H9 (cell line): ENCODE results near the gene PPP1R15A. TPM values are rescaled to one million over a fixed set of nuclear protein-coding genes. Genes with fewer than 3 reads are reported as not detected.

ENCODE experiments used
- DNase-seq: peaks from one replicate; pipeline ENCODE4 v3.0.0-alpha.2; 2017
- H2AFZ ChIP-seq: one replicate; pipeline ENCODE4 v1.6.1; 2013; ENCODE audit warnings: mild to moderate bottlenecking, low read length, control low read depth, moderate library complexity
- H2AK5ac ChIP-seq: 2 replicates; pipeline ENCODE4 v1.6.1; 2013; ENCODE audit warnings: low read length, control low read depth, mixed read lengths; ENCODE audit not compliant: insufficient read length
- H2BK120ac ChIP-seq: one replicate; pipeline ENCODE4 v1.6.1; 2013; ENCODE audit warnings: low read depth, mild to moderate bottlenecking, low read length, control low read depth, inconsistent platforms; ENCODE audit not compliant: poor library complexity, severe bottlenecking
- H2BK12ac ChIP-seq: 2 replicates; pipeline ENCODE4 v1.6.1; 2013; ENCODE audit warnings: low read length, control low read depth, mixed read lengths, low read depth; ENCODE audit not compliant: insufficient read length
- H2BK15ac ChIP-seq: 2 replicates; pipeline ENCODE4 v1.6.1; 2013; ENCODE audit warnings: low read depth, low read length, control low read depth
- H2BK20ac ChIP-seq: one replicate; pipeline ENCODE4 v1.6.1; 2013; ENCODE audit warnings: low read depth, mild to moderate bottlenecking, low read length, control low read depth, inconsistent platforms; ENCODE audit not compliant: poor library complexity, severe bottlenecking
- H2BK5ac ChIP-seq: 2 replicates; pipeline ENCODE4 v1.6.1; 2013; ENCODE audit warnings: low read length, control low read depth, mixed read lengths; ENCODE audit not compliant: insufficient read length
- H3K14ac ChIP-seq: 2 replicates; pipeline ENCODE4 v1.6.1; 2013; ENCODE audit warnings: low read length, control low read depth; ENCODE audit not compliant: insufficient read depth
- H3K18ac ChIP-seq: 2 replicates; pipeline ENCODE4 v1.6.1; 2013; ENCODE audit warnings: low read depth, mild to moderate bottlenecking, mixed read lengths, low read length, control low read depth; ENCODE audit not compliant: insufficient read length
- H3K23ac ChIP-seq: 2 replicates; pipeline ENCODE4 v1.6.1; 2013; ENCODE audit warnings: low read length, control low read depth, mixed read lengths, low read depth; ENCODE audit not compliant: insufficient read length
- H3K23me2 ChIP-seq: 2 replicates; pipeline ENCODE4 v1.6.1; 2013; ENCODE audit warnings: low read depth, mild to moderate bottlenecking, mixed read lengths, low read length, control low read depth; ENCODE audit not compliant: insufficient read length, poor library complexity, severe bottlenecking
- H3K27ac ChIP-seq: 2 replicates; pipeline ENCODE4 v1.5.1; 2013; ENCODE audit warnings: low read length, control low read depth, mixed read lengths, low read depth; ENCODE audit not compliant: insufficient read length
- H3K27me3 ChIP-seq: 2 replicates; pipeline ENCODE4 v1.6.1; 2013; ENCODE audit warnings: low read length, control low read depth, inconsistent platforms; ENCODE audit not compliant: insufficient read depth
- H3K4ac ChIP-seq: 2 replicates; pipeline ENCODE4 v1.6.1; 2013; ENCODE audit warnings: low read depth, mild to moderate bottlenecking, control low read depth, inconsistent platforms, low read length, moderate library complexity
- H3K4me1 ChIP-seq: 2 replicates; pipeline ENCODE4 v1.6.1; 2013; ENCODE audit warnings: low read length, control low read depth, inconsistent platforms; ENCODE audit not compliant: insufficient read depth
- H3K4me2 ChIP-seq: 2 replicates; pipeline ENCODE4 v1.6.1; 2013; ENCODE audit warnings: low read length, control low read depth, mixed read lengths; ENCODE audit not compliant: insufficient read length, insufficient read depth
- H3K56ac ChIP-seq: 2 replicates; pipeline ENCODE4 v1.6.1; 2013; ENCODE audit warnings: low read depth, mild to moderate bottlenecking, mixed read lengths, low read length, control low read depth; ENCODE audit not compliant: insufficient read length
- H3K79me1 ChIP-seq: 2 replicates; pipeline ENCODE4 v1.6.1; 2013; ENCODE audit warnings: low read depth, mild to moderate bottlenecking, moderate library complexity, low read length, control low read depth, inconsistent platforms; ENCODE audit not compliant: insufficient read depth, poor library complexity, severe bottlenecking
- H3K79me2 ChIP-seq: 2 replicates; pipeline ENCODE4 v1.6.1; 2013; ENCODE audit warnings: low read length, control low read depth, inconsistent platforms; ENCODE audit not compliant: insufficient read depth
- H3K9ac ChIP-seq: 2 replicates; pipeline ENCODE4 v1.6.1; 2013; ENCODE audit warnings: low read length, control low read depth, mixed read lengths; ENCODE audit not compliant: insufficient read length; ENCODE audit errors: extremely low read depth
- H3K9me3 ChIP-seq: one replicate; pipeline ENCODE4 v1.6.1; 2013; ENCODE audit warnings: low read depth, low read length, inconsistent platforms; ENCODE audit not compliant: control insufficient read depth
- H3T11ph ChIP-seq: one replicate; pipeline ENCODE4 v1.6.1; 2013; ENCODE audit warnings: mild to moderate bottlenecking, low read length, control low read depth, inconsistent platforms
- H4K20me1 ChIP-seq: one replicate; pipeline ENCODE4 v1.6.1; 2013; ENCODE audit not compliant: control insufficient read depth, insufficient read length, insufficient read depth
- H4K5ac ChIP-seq: 2 replicates; pipeline ENCODE4 v1.6.1; 2013; ENCODE audit warnings: low read depth, mild to moderate bottlenecking, mixed read lengths, low read length, control low read depth; ENCODE audit not compliant: insufficient read length
- H4K8ac ChIP-seq: replicated peaks from 2 replicates; pipeline ENCODE4 v1.6.1; 2013; ENCODE audit warnings: low read length, control low read depth, mixed read lengths, low read depth; ENCODE audit not compliant: insufficient read length
- H4K91ac ChIP-seq: 2 replicates; pipeline ENCODE4 v1.6.1; 2013; ENCODE audit warnings: low read depth, mild to moderate bottlenecking, moderate library complexity, mixed read lengths, low read length, control low read depth; ENCODE audit not compliant: insufficient read length
- H3K27ac Mint-ChIP-seq, 3 experiments: 2 replicates in 2 of 3; 3 replicates in 1 of 3; pipeline ENCODE4 v1.8.0; 2020 to 2021; ENCODE audit warnings: mixed read lengths in 3 of 3, mild to moderate bottlenecking in 1 of 3, moderate library complexity in 1 of 3
- H3K27me3 Mint-ChIP-seq: 2 replicates; pipeline ENCODE4 v1.8.0; 2021; ENCODE audit warnings: low read depth, mild to moderate bottlenecking, moderate library complexity, mixed read lengths
- H3K36me3 Mint-ChIP-seq, 3 experiments: 2 replicates in 2 of 3; 3 replicates in 1 of 3; pipeline ENCODE4 v1.8.0; 2020 to 2021; ENCODE audit warnings: low read depth in 3 of 3, mixed read lengths in 3 of 3; ENCODE audit not compliant: insufficient read depth in 1 of 3
- H3K4me1 Mint-ChIP-seq, 2 experiments: 2 replicates each; pipeline ENCODE4 v1.8.0; 2020; ENCODE audit warnings: mixed read lengths in 2 of 2
- H3K4me3 Mint-ChIP-seq, 2 experiments: 2 replicates in 1 of 2; 3 replicates in 1 of 2; pipeline ENCODE4 v1.8.0; 2020 to 2021; ENCODE audit warnings: mild to moderate bottlenecking in 2 of 2, mixed read lengths in 2 of 2, moderate library complexity in 1 of 2
- H3K9me3 Mint-ChIP-seq, 2 experiments: 2 replicates in 1 of 2; 3 replicates in 1 of 2; pipeline ENCODE4 v1.8.0; 2020; ENCODE audit warnings: mild to moderate bottlenecking in 2 of 2, mixed read lengths in 2 of 2, moderate library complexity in 1 of 2
- WGBS: extraction: QIAGEN DNeasy Blood & Tissue Kit; methylation state at CpG from one replicate; pipeline ENCODE4 v1.1.7; 2013; ENCODE audit warnings: missing lambda C conversion rate, low lambda C conversion rate, mixed read lengths; ENCODE audit not compliant: insufficient read length; ENCODE audit errors: extremely low coverage; 5-methylcytosine and 5-hydroxymethylcytosine counted together
- total RNA-seq: library from RNA; stranded (reverse); gene quantifications from 2 replicates; pipeline ENCODE4 v1.2.1, GENCODE V29; 2021
- TF ChIP-seq, protein P1 (sequence below): fragments of 200-600 bp; sonication (generic); conservative IDR thresholded peaks from 3 replicates; pipeline ENCODE4 v1.8.0; 2021; ENCODE audit warnings: antibody characterized with exemption, mild to moderate bottlenecking

The PPP1R15A gene
- total RNA-seq, 1 experiment from 2014 or later: 17.2 TPM

DNA sequence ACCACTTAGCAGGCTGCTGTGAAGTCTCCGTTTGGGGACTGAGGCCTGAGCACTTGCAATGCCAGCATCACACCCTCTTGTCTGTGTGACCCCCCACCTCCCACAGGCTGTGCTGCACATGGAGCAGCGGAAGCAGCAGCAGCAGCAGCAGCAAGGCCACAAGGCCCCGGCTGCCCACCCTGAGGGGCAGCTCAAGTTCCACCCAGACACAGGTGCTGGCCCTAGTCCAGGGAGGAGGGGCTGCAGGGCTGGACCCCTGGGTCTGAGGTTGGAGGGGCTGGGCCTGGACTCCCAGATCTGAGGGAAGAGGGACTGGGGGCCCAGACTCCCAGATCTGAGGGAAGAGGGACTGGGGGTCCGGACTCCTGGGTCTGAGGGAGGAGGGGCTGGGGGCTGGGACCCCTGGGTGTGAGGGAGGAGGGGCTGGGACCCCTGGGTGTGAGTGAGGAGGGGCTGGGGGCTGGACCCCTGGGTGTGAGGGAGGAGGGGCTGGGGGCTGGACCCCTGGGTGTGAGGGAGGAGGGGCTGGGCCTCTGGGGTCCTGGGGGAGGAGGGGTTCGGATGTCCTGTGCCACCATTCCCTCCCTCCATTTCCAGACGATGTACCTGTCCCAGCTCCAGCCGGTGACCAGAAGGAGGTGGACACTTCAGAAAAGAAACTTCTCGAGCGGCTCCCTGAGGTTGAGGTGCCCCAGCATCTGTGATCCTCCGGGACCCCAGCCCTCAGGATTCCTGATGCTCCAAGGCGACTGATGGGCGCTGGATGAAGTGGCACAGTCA, 49.7 kb downstream of the PPP1R15A start:
- H4K8ac ChIP-seq: no peak overlapping the region
- H3K4me1 ChIP-seq: no peaks in the 10 kb centered on the region
- H2BK15ac ChIP-seq: no peak overlapping the region
- H3T11ph ChIP-seq: no peak overlapping the region
- no peak overlapping the region for H3K4me3 Mint-ChIP-seq
- H4K20me1 ChIP-seq: no peaks in the 10 kb centered on the region
- H3K9me3 ChIP-seq: no peaks in the 10 kb centered on the region
- H3K9me3 Mint-ChIP-seq: no peaks in the 10 kb centered on the region
- H3K23me2 ChIP-seq: no peaks in the 10 kb centered on the region
- H2AFZ ChIP-seq: no peak overlapping the region
- no peak overlapping the region for H3K23ac ChIP-seq
- H2BK5ac ChIP-seq: no peak overlapping the region
- H3K14ac ChIP-seq: no peak overlapping the region
- H3K27ac ChIP-seq: no peak overlapping the region
- TF ChIP-seq, protein P1, sequence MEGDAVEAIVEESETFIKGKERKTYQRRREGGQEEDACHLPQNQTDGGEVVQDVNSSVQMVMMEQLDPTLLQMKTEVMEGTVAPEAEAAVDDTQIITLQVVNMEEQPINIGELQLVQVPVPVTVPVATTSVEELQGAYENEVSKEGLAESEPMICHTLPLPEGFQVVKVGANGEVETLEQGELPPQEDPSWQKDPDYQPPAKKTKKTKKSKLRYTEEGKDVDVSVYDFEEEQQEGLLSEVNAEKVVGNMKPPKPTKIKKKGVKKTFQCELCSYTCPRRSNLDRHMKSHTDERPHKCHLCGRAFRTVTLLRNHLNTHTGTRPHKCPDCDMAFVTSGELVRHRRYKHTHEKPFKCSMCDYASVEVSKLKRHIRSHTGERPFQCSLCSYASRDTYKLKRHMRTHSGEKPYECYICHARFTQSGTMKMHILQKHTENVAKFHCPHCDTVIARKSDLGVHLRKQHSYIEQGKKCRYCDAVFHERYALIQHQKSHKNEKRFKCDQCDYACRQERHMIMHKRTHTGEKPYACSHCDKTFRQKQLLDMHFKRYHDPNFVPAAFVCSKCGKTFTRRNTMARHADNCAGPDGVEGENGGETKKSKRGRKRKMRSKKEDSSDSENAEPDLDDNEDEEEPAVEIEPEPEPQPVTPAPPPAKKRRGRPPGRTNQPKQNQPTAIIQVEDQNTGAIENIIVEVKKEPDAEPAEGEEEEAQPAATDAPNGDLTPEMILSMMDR: no peak
- no peak overlapping the region for H3K9ac ChIP-seq
- H4K5ac ChIP-seq: no peak overlapping the region
- H3K36me3 Mint-ChIP-seq: peaks cover 8 to 40% (median 32%) of the 10 kb centered on the region in 3 experiments
- no peaks in the 10 kb centered on the region; the same call in 1 of the 2 replicates for H3K27me3 Mint-ChIP-seq
- H2BK120ac ChIP-seq: no peak overlapping the region
- H2BK20ac ChIP-seq: no peak overlapping the region
- H2BK12ac ChIP-seq: no peak overlapping the region
- H3K4me1 Mint-ChIP-seq: 0 out of 4 replicates have a peak, but pooled peaks cover 2% of the 10 kb centered on the region in 2 experiments
- no peaks in the 10 kb centered on the region for H3K79me2 ChIP-seq
- H3K4me2 ChIP-seq: no peak overlapping the region
- H3K56ac ChIP-seq: no peak overlapping the region
- H3K27ac Mint-ChIP-seq: 0 out of 7 replicates have a peak overlapping the region, but pooled peaks of 1 of the 3 experiments have one; percentile 49
- no peaks in the 10 kb centered on the region for H3K79me1 ChIP-seq
- no peak overlapping the region for H4K91ac ChIP-seq
- no peaks in the 10 kb centered on the region for H3K27me3 ChIP-seq
- H3K18ac ChIP-seq: no peak overlapping the region
- DNase-seq: no peak
- H2AK5ac ChIP-seq: no peak overlapping the region
- no peak overlapping the region for H3K4ac ChIP-seq
- WGBS: no CpG with 5 or more reads among the region's 12 CpGs
